OCI-LY1 (cell line): ENCODE data around the gene PRELP.

Source experiments
- CTCF ChIP-seq: fragments of 200-600 bp; sonication (generic), shearing (Covaris generic); IDR thresholded peaks from 2 replicates; pipeline ENCODE4 v1.5.1; 2017; ENCODE audit warnings: mild to moderate bottlenecking, antibody characterized with exemption, low read length, moderate library complexity, mixed read lengths
- EZH2 ChIP-seq: fragments of 200-600 bp; sonication (generic), shearing (Covaris generic); IDR thresholded peaks from 2 replicates; pipeline ENCODE4 v1.8.0; 2017; ENCODE audit warnings: borderline replicate concordance, mixed run types, mild to moderate bottlenecking, antibody characterized with exemption, low read length, moderate library complexity, mixed read lengths

DNA sequence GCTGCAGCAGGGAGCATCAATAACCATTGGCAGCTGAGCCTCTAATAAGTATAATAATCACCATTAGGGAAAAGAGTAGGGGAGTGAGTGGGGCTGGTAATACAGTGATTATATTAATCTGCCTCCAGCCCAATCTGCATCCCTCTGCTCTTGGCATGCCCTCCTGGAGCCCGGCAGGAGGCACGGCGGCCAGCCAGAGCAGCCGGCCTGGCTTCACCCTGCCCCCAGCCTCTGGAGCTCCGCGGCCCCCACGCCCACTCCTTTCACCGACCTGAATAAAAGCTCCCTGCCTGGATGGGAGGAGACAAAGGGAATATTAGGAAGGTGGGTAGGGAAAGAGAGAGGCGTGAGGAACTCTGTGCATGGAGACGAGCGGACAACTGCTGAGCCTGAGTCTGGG, 46.6 kb downstream of the PRELP start:
- no peak for TF ChIP-seq CTCF
- TF ChIP-seq EZH2, result no peak
